H1 (cell line): ENCODE results near the gene ADAM22. TPM values are rescaled to one million over a fixed set of nuclear protein-coding genes. Genes with fewer than 3 reads are reported as not detected.

Source experiments
- CHD1 ChIP-seq: IDR thresholded peaks from 2 replicates; pipeline ENCODE4 v1.6.1; 2012; ENCODE audit warnings: low read depth, low read length, improper control_type of control experiment
- EZH2 ChIP-seq: fragments of 200-600 bp; sonication (generic); IDR thresholded peaks from 2 replicates; pipeline ENCODE4 v1.7.1; 2012; ENCODE audit warnings: low read depth, mild to moderate bottlenecking, moderate library complexity, low read length, inconsistent platforms; ENCODE audit not compliant: severe bottlenecking
- GABPA ChIP-seq: IDR thresholded peaks from 2 replicates; pipeline ENCODE4 v1.6.1; 2011; ENCODE audit warnings: mild to moderate bottlenecking, low read length, moderate library complexity, borderline replicate concordance; ENCODE audit not compliant: insufficient read depth
- MAX ChIP-seq: IDR thresholded peaks from 2 replicates; pipeline ENCODE4 v1.6.1; 2012; ENCODE audit warnings: inconsistent platforms
- SUZ12 ChIP-seq: fragments of 200-600 bp; sonication (generic); IDR thresholded peaks from 2 replicates; pipeline ENCODE4 v1.6.1; 2012; ENCODE audit warnings: mild to moderate bottlenecking, inconsistent platforms, low read length, moderate library complexity, mixed read lengths
- TAF7 ChIP-seq: optimal IDR thresholded peaks from 2 replicates; pipeline ENCODE3; 2011; ENCODE audit warnings: low read depth, mild to moderate bottlenecking, inconsistent platforms, low read length, moderate library complexity, borderline replicate concordance
- USF2 ChIP-seq: IDR thresholded peaks from 2 replicates; pipeline ENCODE4 v1.6.1; 2011; ENCODE audit warnings: low read length, improper control_type of control experiment
- polyA plus RNA-seq, 7 experiments: library from polyadenylated mRNA; depleted of rRNA in 3 of 7; stranded (reverse) in 5 of 7; unstranded in 2 of 7; fragments of >200 nt in 5 of 7; fragments of 200-250 nt in 2 of 7; gene quantifications; 1 replicate in 5 of 7; 2 replicates in 1 of 7; 4 replicates in 1 of 7; pipeline versions ENCODE4 v1.2.1 to v1.2.3, GENCODE V29; 2011 to 2013; ENCODE audit warnings: missing spikeins in 2 of 7, mixed read lengths in 2 of 7
- total RNA-seq: library from RNA; stranded (reverse); fragmentation: NEBNext Ultra II Directional; extraction: Animal tissue kit (Norgen Biotek cat#: 25700); gene quantifications from 2 replicates; pipeline ENCODE4 v1.2.1, GENCODE V29; 2021

Gene ADAM22
- total and polyA plus RNA-seq, 2 of the 8 experiments (the other 6 are each of a cell fraction or from before 2014, with no cell fraction given): 4.6 to 21.4 TPM

- TF ChIP-seq USF2: no peak
- no peak for TF ChIP-seq MAX
- TF ChIP-seq CHD1: no peak
- TF ChIP-seq EZH2: no peak
- TF ChIP-seq TAF7: no peak
- TF ChIP-seq SUZ12: no peak
- no peak for TF ChIP-seq GABPA
Measured at GRCh38 chr7:88141479-88141878, 207.4 kb downstream of the ADAM22 start (continued).
